Upper lobe of left lung (tissue), 6 donors: ENCODE data around the gene TRIM51. TPM values are rescaled to one million over a fixed set of nuclear protein-coding genes. Genes with fewer than 3 reads are reported as not detected.
"Not testable (repeated sequence)": the region's sequence is repeated elsewhere in the genome, so short reads cannot be mapped to it uniquely, and the experiment has no call there.

Experiments
- ATAC-seq, 2 donors: fragments of 200-7000 bp; cut with Tn5 transposase; one replicate each; pipeline ENCODE4 v1.9.1; 2022; ENCODE audit warnings: mild to moderate bottlenecking in 2 of 2, moderate library complexity in 2 of 2; ENCODE audit not compliant: low FRiP score in 2 of 2
- DNase-seq, 2 donors: peaks; one replicate each; pipeline ENCODE4 v3.0.0-alpha.2; 2019 to 2020
- H3K27ac ChIP-seq, 4 donors: fragments of 200-600 bp; sonication (generic); one replicate each; pipeline ENCODE4 v1.5.1; 2016 to 2019
- H3K27me3 ChIP-seq, 4 donors: fragments of 200-600 bp; sonication (generic); one replicate each; pipeline ENCODE4 v1.5.1; 2017 to 2019
- H3K36me3 ChIP-seq, 4 donors: fragments of 200-600 bp; sonication (generic); one replicate each; pipeline ENCODE4 v1.5.1; 2016 to 2019
- H3K4me1 ChIP-seq, 4 donors: fragments of 200-600 bp; sonication (generic); one replicate each; pipeline ENCODE4 v1.5.1; 2018 to 2019
- H3K4me3 ChIP-seq, 4 donors: fragments of 200-600 bp; sonication (generic); one replicate each; pipeline ENCODE4 v1.5.1; 2017 to 2019; ENCODE audit warnings: mild to moderate bottlenecking in 2 of 4, moderate library complexity in 1 of 4
- H3K9me3 ChIP-seq, 4 donors: fragments of 200-600 bp; sonication (generic); one replicate each; pipeline ENCODE4 v1.5.1; 2018 to 2019
- EP300 ChIP-seq, 4 donors: sonication (generic); formaldehyde crosslinking; IDR thresholded peaks; one replicate each; pipeline ENCODE4 v1.5.1; 2017; ENCODE audit warnings: antibody characterized with exemption in 4 of 4, control low read depth in 2 of 4
- POLR2A ChIP-seq, 4 donors: fragments of 450-650 bp; IDR thresholded peaks; one replicate each; pipeline ENCODE4 v1.5.1; 2016 to 2017; ENCODE audit warnings: antibody characterized with exemption in 4 of 4, mild to moderate bottlenecking in 2 of 4
- POLR2AphosphoS5 ChIP-seq, 2 donors: sonication (generic); formaldehyde crosslinking; IDR thresholded peaks; one replicate each; pipeline ENCODE4 v1.5.1; 2017; ENCODE audit warnings: antibody characterized with exemption in 2 of 2
- WGBS, 2 donors: methylation state at CpG; one replicate each; pipeline ENCODE4 v1.1.5; 2017 to 2018; 5-methylcytosine and 5-hydroxymethylcytosine counted together
- total RNA-seq, 6 donors: library from RNA; depleted of rRNA in 4 of 6; stranded (reverse); fragments of >200 nt in 4 of 6; gene quantifications; one replicate each; pipeline versions ENCODE4 v1.1.0 to v1.2.1, GENCODE V29; 2016 to 2021
- TF ChIP-seq, protein P1 (sequence below), 6 experiments: fragments of 450-650 bp in 4 of 6; fragments of 200-600 bp in 2 of 6; sonication (generic) in 2 of 6; IDR thresholded peaks; one replicate each; pipeline ENCODE4 v1.5.1; 2016 to 2019; ENCODE audit warnings: antibody characterized with exemption in 6 of 6
- donor health status: DM: no; HTN: no; CAD: no; lungs with moderate emphysema.
- donor health status: DM: no; HTN: yes; CAD: no; lungs with severe emphysema.

Gene TRIM51
- total RNA-seq, 6 donors from 2014 or later, result not detected

GRCh38 chr11:55854704-55855103 is 28.4 kb upstream of the TRIM51 start:
- DNase-seq (no peak), ATAC-seq (no peak)
- WGBS, 2 donors, result 4 to 11% methylated on average over 1 of the region's 1 CpG
- Histone ChIP-seq H3K4me1 (no peaks in the 10 kb centered on the region), H3K27ac (no peak overlapping the region), H3K27me3 (no peaks in the 10 kb centered on the region), H3K4me3 (no peak overlapping the region), H3K36me3 (no peaks in the 10 kb centered on the region), H3K9me3 (no peaks in the 10 kb centered on the region)
- TF ChIP-seq EP300 (IDR thresholded peaks at IDR 0.05) (no peak), POLR2A (IDR thresholded peaks at IDR 0.05) (no peak), POLR2AphosphoS5 (IDR thresholded peaks at IDR 0.05) (no peak)
- TF ChIP-seq, protein P1, sequence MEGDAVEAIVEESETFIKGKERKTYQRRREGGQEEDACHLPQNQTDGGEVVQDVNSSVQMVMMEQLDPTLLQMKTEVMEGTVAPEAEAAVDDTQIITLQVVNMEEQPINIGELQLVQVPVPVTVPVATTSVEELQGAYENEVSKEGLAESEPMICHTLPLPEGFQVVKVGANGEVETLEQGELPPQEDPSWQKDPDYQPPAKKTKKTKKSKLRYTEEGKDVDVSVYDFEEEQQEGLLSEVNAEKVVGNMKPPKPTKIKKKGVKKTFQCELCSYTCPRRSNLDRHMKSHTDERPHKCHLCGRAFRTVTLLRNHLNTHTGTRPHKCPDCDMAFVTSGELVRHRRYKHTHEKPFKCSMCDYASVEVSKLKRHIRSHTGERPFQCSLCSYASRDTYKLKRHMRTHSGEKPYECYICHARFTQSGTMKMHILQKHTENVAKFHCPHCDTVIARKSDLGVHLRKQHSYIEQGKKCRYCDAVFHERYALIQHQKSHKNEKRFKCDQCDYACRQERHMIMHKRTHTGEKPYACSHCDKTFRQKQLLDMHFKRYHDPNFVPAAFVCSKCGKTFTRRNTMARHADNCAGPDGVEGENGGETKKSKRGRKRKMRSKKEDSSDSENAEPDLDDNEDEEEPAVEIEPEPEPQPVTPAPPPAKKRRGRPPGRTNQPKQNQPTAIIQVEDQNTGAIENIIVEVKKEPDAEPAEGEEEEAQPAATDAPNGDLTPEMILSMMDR (IDR thresholded peaks at IDR 0.05), result no peak

- H3K4me1 ChIP-seq, DNase-seq, H3K36me3 ChIP-seq, H3K9me3 ChIP-seq, H3K4me3 ChIP-seq, H3K27me3 ChIP-seq, H3K27ac ChIP-seq, ATAC-seq: not testable (repeated sequence)
- WGBS, 2 donors, result 86 to 92% methylated on average over 3 to 4 of the region's 4 CpGs
Measured at GRCh38 chr11:55867354-55867753, 15.7 kb upstream of the TRIM51 start.

DNA sequence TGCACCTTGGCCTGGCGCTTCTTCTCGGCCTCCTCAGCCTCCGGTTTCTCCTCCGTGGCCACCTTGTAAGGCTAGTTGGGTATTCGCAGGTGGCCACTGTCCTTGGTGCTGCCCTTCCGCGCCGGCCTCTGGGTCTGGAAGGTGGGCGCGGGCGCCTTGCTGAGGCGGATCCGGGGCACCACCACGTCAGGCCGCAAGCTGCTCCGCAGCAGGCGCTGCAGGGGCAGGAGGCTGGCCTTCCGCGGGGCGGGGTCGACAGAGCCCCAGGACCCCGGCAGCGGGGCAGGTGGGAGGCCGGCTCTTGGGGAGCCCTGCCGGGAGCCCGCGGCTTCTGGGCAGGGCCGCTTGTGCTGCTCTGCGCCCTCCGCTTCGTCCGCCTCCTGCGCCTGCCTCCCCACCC is 10.4 kb upstream of the TRIM51 start:
- DNase-seq, result peak in 1 of 2 donors; percentile 72
- not testable (repeated sequence) for H3K36me3 ChIP-seq, H3K27me3 ChIP-seq, H3K4me1 ChIP-seq, H3K4me3 ChIP-seq, H3K27ac ChIP-seq, H3K9me3 ChIP-seq, ATAC-seq
- WGBS, 2 donors, result 22 to 72% methylated on average over 6 to 24 of the region's 33 CpGs

DNA sequence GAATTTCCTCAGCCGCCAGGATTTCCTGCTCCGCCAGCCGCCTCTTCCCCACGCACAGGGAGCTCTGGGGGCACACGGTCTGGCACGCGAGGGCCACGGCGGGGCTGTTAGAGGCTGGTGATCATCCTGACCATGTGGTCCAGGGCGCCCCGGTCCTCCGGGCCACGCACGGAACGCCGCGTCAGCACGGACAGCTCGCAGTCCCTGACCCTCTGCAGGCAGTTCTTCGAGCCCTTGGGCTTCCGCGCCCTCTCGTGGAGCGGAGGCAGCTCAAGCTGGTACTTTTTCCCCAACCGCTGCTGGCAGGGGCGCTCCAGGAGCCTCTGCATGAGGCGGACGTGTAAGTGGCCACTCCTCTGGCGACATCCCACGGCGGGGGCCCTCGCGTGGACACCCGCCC is 10.0 kb upstream of the TRIM51 start:
- WGBS, 2 donors, result 37 to 80% methylated on average over 4 to 24 of the region's 34 CpGs
- not testable (repeated sequence) for H3K4me1 ChIP-seq, ATAC-seq, H3K4me3 ChIP-seq, H3K9me3 ChIP-seq, H3K36me3 ChIP-seq, H3K27me3 ChIP-seq, H3K27ac ChIP-seq
- DNase-seq, result peak in 1 of 2 donors; percentile 64

- H3K36me3 ChIP-seq, DNase-seq, H3K9me3 ChIP-seq, H3K27ac ChIP-seq, ATAC-seq, H3K4me3 ChIP-seq, H3K4me1 ChIP-seq, H3K27me3 ChIP-seq: not testable (repeated sequence)
- WGBS, 2 donors, result 83 to 94% methylated on average over 4 of the region's 4 CpGs
Measured at GRCh38 chr11:55884995-55885394, 1.9 kb downstream of the TRIM51 start.

- not testable (repeated sequence) for H3K36me3 ChIP-seq, H3K4me3 ChIP-seq, DNase-seq, H3K27me3 ChIP-seq, H3K9me3 ChIP-seq, H3K4me1 ChIP-seq, H3K27ac ChIP-seq, ATAC-seq
- 84 to 87% methylated on average over 9 of the region's 9 CpGs for WGBS, 2 donors
Measured at GRCh38 chr11:55885481-55885880, 2.4 kb downstream of the TRIM51 start.

- ATAC-seq (no peak), DNase-seq (no peak)
- no peaks in the 10 kb centered on the region for H3K4me1 ChIP-seq
- H3K9me3 ChIP-seq, result no peaks in the 10 kb centered on the region
- TF ChIP-seq, protein P1 (IDR thresholded peaks at IDR 0.05), result no peak
- TF ChIP-seq EP300 (IDR thresholded peaks at IDR 0.05) (no peak), POLR2AphosphoS5 (IDR thresholded peaks at IDR 0.05) (no peak), POLR2A (IDR thresholded peaks at IDR 0.05) (no peak)
- H3K4me3 ChIP-seq, result no peak overlapping the region
- WGBS, 2 donors, result 64 to 65% methylated on average over 8 of the region's 8 CpGs
- H3K27ac ChIP-seq, result no peak overlapping the region
- H3K36me3 ChIP-seq, result no peaks in the 10 kb centered on the region
- H3K27me3 ChIP-seq, result no peaks in the 10 kb centered on the region
Measured at GRCh38 chr11:55895216-55895615, 12.1 kb downstream of the TRIM51 start.

GRCh38 chr11:55902308-55902707 is 19.2 kb downstream of the TRIM51 start:
- H3K4me3 ChIP-seq, result no peak overlapping the region
- H3K27me3 ChIP-seq, result no peaks in the 10 kb centered on the region
- ATAC-seq (no peak), DNase-seq (no peak)
- H3K27ac ChIP-seq, result no peak overlapping the region
- H3K9me3 ChIP-seq, result no peaks in the 10 kb centered on the region
- TF ChIP-seq EP300 (IDR thresholded peaks at IDR 0.05) (no peak), POLR2AphosphoS5 (IDR thresholded peaks at IDR 0.05) (no peak)
- TF ChIP-seq, protein P1 (IDR thresholded peaks at IDR 0.05), result no peak
- no peaks in the 10 kb centered on the region for H3K36me3 ChIP-seq
- H3K4me1 ChIP-seq, result no peaks in the 10 kb centered on the region
- WGBS, 2 donors, result 16 to 27% methylated on average over 2 of the region's 2 CpGs
